Stimulated activated CD8-positive, alpha-beta memory T cell treated with anti-CD3 and anti-CD28 coated beads, Interleukin-7, amount 100 ng/mL, for 4 hours (primary cell): Measurements from ENCODE around the gene WDFY3.

ENCODE experiments used
- DNase-seq, 2 donors: peaks; one replicate each; pipeline ENCODE4 v3.0.0-alpha.2; 2020; ENCODE audit warnings: low read depth in 2 of 2

The WDFY3 gene

GRCh38 chr4:84952776-84953175 lies 13.7 kb downstream of the WDFY3 start:
- DNase-seq = no peak

DNA sequence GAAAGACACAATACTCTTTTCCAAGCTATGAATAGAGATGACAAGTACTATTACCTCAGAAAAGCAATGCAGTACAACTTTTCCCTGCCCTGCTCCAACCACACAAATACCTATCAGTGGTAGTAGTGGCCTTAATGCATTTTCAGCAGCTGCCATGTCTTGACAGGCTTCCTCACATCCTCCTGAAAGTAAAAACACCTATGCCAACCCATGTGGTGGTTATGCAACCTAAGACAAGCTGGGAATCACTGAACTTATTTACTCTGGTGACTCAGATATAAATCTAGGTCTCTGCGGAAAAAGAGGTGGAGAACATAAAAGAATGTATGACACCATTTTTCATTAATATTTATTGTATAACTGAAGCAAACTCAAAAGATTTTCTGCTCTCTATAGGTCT lies 14.5 kb downstream of the WDFY3 start:
- no peak for DNase-seq

GRCh38 chr4:84948056-84948455 lies 18.4 kb downstream of the WDFY3 start:
- DNase-seq = no peak

DNA sequence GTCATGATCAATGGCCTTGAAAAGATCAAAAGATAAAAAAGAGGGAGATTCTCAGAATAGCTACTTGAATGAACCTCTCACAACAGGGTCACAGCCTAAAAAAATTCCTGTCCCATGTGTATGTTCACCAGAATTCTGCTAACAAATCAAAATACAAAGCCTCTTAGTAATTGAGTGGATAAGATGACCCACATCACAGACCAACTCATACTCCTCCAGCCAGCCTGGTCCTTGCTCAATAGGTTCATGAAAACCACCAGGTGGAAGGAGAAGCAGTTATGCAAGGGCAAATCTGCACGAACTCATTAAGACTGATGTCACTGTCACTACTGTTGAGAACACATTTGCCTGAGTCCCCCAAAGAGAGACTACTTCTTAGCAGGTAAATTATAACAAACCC lies 21.5 kb downstream of the WDFY3 start:
- DNase-seq = no peak

- DNase-seq = no peak
Observed at GRCh38 chr4:84940960-84941359, 25.5 kb downstream of the WDFY3 start.

- no peak for DNase-seq
Observed at GRCh38 chr4:84939113-84939512, 27.4 kb downstream of the WDFY3 start.

DNA sequence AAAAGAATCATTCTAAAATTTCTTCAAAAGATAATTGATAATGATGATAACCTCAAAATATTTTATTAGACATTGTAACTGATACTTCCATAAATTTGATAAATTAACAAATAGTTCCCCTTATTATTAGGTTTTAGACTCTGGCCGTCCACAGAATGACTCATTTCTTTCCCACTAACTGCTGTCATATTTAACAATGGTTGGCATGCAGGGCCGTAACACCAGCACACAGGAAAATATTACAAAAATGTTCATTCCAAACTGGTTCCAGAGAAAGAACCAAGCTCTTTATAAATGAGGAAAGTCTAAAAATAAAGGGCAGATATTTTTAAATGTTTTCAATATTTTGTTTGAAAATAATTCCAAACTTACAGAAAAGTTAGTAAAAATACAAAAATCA lies 28.2 kb downstream of the WDFY3 start:
- no peak for DNase-seq

GRCh38 chr4:84937381-84937977 lies 29.0 kb downstream of the WDFY3 start:
- DNase-seq = no peak

DNA sequence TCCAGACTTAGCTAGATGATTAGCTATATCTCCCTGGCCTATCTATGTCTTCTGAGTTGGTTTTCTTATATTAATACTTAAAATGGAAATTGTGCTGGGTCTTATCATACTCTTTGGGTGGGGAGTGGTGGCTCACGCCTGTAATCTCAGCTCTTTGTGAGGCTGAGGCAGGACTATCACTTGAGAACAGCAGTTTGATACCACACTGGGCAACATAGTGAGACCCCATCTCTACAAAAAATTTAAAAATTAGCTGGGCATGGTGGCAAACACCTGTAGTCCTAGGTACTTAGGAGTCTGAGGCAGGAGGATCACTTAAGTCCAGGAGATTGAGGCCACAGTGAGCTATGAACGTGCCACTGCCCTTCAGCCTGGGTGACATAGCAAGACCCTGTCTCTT lies 30.4 kb downstream of the WDFY3 start:
- no peak for DNase-seq

DNA sequence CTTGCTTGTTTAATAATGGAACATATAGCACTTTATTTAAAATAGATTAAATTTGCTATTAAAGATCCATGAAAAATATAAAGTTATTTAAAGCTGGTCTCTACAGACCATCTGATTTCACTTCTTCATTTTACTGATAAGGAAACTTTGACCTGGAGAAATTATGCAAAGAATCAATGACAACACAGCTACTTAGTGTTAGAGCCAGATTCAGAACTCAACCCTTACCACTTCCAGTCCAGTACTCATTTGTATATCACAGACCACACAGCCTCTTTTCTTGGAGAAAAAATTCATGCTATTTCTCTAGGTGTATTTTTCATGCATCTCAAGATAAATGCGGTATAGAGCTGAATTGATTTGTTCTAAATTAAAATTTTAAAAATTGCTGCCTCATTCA lies 34.0 kb downstream of the WDFY3 start:
- no peak for DNase-seq

- no peak for DNase-seq
Observed at GRCh38 chr4:84931961-84932360, 34.5 kb downstream of the WDFY3 start.

DNA sequence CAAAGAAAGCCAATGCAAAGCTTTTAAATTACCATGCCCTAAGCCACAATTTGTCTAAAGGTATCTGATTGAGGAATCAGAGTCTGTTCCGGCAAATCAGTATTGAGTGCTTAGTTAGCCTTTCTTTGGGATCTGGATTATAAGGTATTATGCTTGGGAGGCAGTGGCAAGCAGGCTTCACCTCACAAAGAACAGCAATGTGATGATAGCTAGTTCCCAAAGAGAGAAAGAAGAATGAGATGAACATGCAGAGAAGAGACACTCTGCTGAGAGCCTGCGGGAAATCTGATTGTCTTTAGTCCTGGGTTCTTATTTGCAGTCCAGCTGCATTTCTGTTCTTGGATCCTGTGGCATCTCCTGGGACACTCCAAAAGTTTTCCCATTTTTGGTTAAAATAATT lies 35.2 kb downstream of the WDFY3 start:
- DNase-seq = no peak

- DNase-seq = no peak
Observed at GRCh38 chr4:84928089-84928488, 38.4 kb downstream of the WDFY3 start.

- no peak for DNase-seq
Observed at GRCh38 chr4:84927428-84927827, 39.1 kb downstream of the WDFY3 start.

- no peak for DNase-seq
Observed at GRCh38 chr4:84925558-84925957, 40.9 kb downstream of the WDFY3 start.

- no peak for DNase-seq
Observed at GRCh38 chr4:84924434-84924833, 42.1 kb downstream of the WDFY3 start.

DNA sequence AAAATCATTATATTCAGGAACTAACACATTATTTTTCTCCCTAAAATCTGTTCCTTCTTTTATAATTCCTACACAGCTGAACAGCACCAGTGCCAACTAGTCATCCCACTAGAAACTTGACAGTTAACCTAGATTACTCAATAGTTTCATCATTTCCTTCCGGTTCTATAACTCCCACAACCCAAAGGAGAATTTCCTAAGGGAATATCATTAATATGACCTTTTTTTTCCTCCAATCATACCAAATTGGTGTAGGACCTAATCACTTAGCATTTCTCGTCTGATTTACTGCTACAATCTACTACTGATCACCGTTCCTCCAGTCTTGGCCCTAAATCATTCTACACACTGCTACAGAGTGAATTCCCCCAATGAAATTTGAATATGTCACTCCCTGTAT lies 45.9 kb downstream of the WDFY3 start:
- DNase-seq = no peak

DNA sequence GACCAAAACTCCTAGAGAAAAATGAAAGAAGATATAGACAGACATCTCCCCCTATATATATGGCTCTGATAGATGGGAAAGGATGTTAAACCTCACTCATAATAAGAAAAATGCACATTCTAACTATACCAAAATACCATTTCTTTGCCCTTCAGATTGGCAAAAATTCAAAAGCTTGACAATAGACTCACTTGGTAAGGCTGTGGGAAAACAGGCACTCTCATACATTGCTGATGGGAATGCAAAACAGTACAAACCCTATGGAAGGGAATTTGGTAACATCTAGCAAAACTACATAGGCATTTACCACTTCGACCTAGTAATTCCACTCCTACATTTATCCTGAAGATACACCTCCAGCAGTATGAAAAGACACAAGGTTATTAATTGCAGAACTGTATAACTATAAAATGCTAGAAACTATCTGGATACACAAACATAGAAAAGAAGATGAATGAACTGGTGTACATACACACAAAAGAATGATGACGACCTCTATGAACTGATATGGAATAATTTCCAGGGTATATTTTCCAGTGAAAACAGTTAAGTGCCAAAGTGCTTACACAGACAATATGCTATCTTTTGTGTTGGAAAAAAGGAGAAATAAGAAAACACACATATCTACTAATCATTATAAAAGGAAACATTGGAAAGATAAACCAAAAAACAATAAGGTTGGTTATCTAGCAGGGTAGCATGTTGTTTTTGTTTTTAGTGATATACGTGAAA lies 48.5 kb downstream of the WDFY3 start:
- no peak for DNase-seq

DNA sequence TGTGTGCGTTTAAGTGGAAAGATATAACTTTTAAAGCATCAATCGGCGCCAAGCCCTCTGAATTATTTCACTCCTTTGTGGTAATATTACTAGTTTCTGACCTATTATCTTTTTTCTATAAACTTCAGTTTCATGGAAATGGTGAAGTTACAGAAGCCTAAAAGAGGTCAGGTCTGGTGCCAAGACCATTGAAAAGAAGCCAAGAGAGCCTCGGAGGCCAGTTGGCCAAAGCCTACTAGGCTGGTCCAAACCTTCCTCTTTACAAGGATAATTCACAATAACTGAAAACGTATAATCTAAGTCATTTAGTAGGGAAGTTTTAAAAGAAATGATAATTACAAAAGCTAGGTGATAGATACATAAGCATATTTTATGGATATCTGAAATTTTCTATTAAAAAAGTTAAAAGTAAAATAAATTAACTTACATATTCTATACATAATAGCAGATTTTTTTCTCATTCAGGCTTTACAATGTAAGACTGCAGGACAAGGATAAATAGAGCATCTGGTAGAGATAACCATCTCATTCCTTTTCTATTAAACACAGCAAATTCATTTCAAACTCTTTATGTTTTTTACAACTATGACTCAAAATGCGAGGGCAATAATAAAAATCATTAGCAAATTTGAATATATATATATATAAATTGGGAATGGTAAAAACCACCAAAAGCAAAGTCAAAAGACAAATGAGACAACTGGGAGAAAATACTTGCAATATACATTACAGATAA lies 49.2 kb downstream of the WDFY3 start:
- DNase-seq = no peak

DNA sequence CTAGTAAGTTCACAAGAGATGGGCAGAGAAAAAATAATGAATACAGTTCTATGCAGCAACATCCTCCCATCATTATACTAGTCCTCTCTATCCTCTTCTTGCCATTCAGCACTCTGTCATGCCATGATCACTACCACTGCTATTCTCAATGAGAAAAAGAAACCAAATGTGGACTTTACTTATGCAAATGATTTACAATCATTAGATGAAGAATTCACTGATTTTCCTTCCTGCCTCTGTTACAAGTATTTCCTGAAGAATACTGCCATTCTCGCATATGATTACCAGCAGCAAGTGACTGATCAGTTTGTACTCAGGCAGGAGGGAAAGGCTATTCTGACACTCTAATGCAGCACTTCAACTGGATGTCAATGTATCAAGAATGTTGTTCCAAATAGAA lies 50.3 kb downstream of the WDFY3 start:
- DNase-seq = no peak

DNA sequence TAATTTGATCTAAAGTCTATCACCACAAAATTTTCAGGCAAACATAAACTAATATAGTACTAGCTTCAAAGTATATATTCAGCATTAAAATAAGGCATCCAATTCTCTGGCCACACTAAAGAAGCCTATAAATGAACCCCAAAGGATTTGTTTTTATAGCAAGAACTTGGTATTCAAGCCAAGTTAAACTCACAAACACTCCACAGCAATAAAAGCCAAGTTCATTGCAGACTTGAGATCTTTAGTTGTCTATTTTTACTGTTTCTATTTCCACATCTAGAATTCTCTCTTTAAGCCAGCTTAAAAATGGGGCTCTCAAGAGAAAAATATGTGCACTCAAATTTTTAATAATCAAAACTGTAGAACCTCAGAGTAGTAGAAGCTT lies 51.1 kb downstream of the WDFY3 start:
- no peak for DNase-seq

GRCh38 chr4:84914686-84915395 lies 51.6 kb downstream of the WDFY3 start:
- no peak for DNase-seq

GRCh38 chr4:84913176-84913575 lies 53.3 kb downstream of the WDFY3 start:
- no peak for DNase-seq
